ES-I3 (cell line): Measurements from ENCODE around the gene ATP5ME.

Experiments
- H3K36me3 ChIP-seq: 2 replicates; pipeline ENCODE4 v1.6.1; 2013; ENCODE audit warnings: mild to moderate bottlenecking, low read length, control low read depth, moderate library complexity; ENCODE audit not compliant: insufficient read depth
- H3K4me1 ChIP-seq: 2 replicates; pipeline ENCODE4 v1.6.1; 2013; ENCODE audit warnings: mild to moderate bottlenecking, control low read depth, low read length; ENCODE audit not compliant: insufficient read depth
- H3K9ac ChIP-seq: 2 replicates; pipeline ENCODE4 v1.6.1; 2013; ENCODE audit warnings: low read depth, mild to moderate bottlenecking, low read length, moderate library complexity
- H3K9me3 ChIP-seq: 2 replicates; pipeline ENCODE4 v1.6.1; 2013; ENCODE audit warnings: mild to moderate bottlenecking, low read length, moderate library complexity; ENCODE audit not compliant: control insufficient read depth, insufficient read depth

The ATP5ME gene

GRCh38 chr4:661881-662761 lies 12.0 kb downstream of the ATP5ME start:
- no peak overlapping the region for H3K9ac ChIP-seq
- no peaks in the 10 kb centered on the region for H3K4me1 ChIP-seq
- no peaks in the 10 kb centered on the region for H3K36me3 ChIP-seq
- H3K9me3 ChIP-seq: no peaks in the 10 kb centered on the region

- Histone ChIP-seq H3K4me1 (no peaks in the 10 kb centered on the region), H3K9ac (no peak overlapping the region), H3K9me3 (no peaks in the 10 kb centered on the region), H3K36me3 (no peaks in the 10 kb centered on the region)
These were observed 12.8 kb downstream of the ATP5ME start for GRCh38 chr4:661231-661630.

- Histone ChIP-seq H3K9me3 (no peaks in the 10 kb centered on the region), H3K4me1 (no peaks in the 10 kb centered on the region), H3K36me3 (no peaks in the 10 kb centered on the region), H3K9ac (no peak overlapping the region)
These were observed 13.7 kb downstream of the ATP5ME start for GRCh38 chr4:660401-660800.

GRCh38 chr4:659851-660250 lies 14.2 kb downstream of the ATP5ME start:
- no peaks in the 10 kb centered on the region for H3K4me1 ChIP-seq
- no peaks in the 10 kb centered on the region for H3K36me3 ChIP-seq
- no peak overlapping the region for H3K9ac ChIP-seq
- no peaks in the 10 kb centered on the region for H3K9me3 ChIP-seq

GRCh38 chr4:658681-659667 lies 15.1 kb downstream of the ATP5ME start:
- Histone ChIP-seq H3K9ac (no peak overlapping the region), H3K36me3 (no peaks in the 10 kb centered on the region), H3K9me3 (no peaks in the 10 kb centered on the region), H3K4me1 (no peaks in the 10 kb centered on the region)

- no peaks in the 10 kb centered on the region for H3K4me1 ChIP-seq
- no peaks in the 10 kb centered on the region for H3K9me3 ChIP-seq
- H3K9ac ChIP-seq: no peak overlapping the region
- no peaks in the 10 kb centered on the region for H3K36me3 ChIP-seq
These were observed 16.0 kb downstream of the ATP5ME start for GRCh38 chr4:657834-658667.

GRCh38 chr4:657338-657833 lies 16.7 kb downstream of the ATP5ME start:
- no peaks in the 10 kb centered on the region for H3K36me3 ChIP-seq
- H3K9ac ChIP-seq: no peak overlapping the region
- H3K9me3 ChIP-seq: no peaks in the 10 kb centered on the region
- H3K4me1 ChIP-seq: no peaks in the 10 kb centered on the region

- Histone ChIP-seq H3K4me1 (no peaks in the 10 kb centered on the region), H3K9ac (no peak overlapping the region), H3K36me3 (no peaks in the 10 kb centered on the region), H3K9me3 (no peaks in the 10 kb centered on the region)
These were observed 17.4 kb downstream of the ATP5ME start for GRCh38 chr4:656436-657337.

- Histone ChIP-seq H3K9ac (no peak overlapping the region), H3K36me3 (no peaks in the 10 kb centered on the region), H3K4me1 (no peaks in the 10 kb centered on the region), H3K9me3 (no peaks in the 10 kb centered on the region)
These were observed 18.5 kb downstream of the ATP5ME start for GRCh38 chr4:655464-656151.

- Histone ChIP-seq H3K4me1 (no peaks in the 10 kb centered on the region), H3K36me3 (no peaks in the 10 kb centered on the region), H3K9ac (no peak overlapping the region), H3K9me3 (no peaks in the 10 kb centered on the region)
These were observed 19.1 kb downstream of the ATP5ME start for GRCh38 chr4:654871-655463.

- Histone ChIP-seq H3K9me3 (no peaks in the 10 kb centered on the region), H3K4me1 (no peaks in the 10 kb centered on the region), H3K9ac (no peak overlapping the region), H3K36me3 (no peaks in the 10 kb centered on the region)
These were observed 19.6 kb downstream of the ATP5ME start for GRCh38 chr4:654503-654845.

- no peaks in the 10 kb centered on the region for H3K36me3 ChIP-seq
- no peaks in the 10 kb centered on the region; the same call in 1 of the 2 replicates for H3K4me1 ChIP-seq
- H3K9ac ChIP-seq: no peak overlapping the region
- no peaks in the 10 kb centered on the region for H3K9me3 ChIP-seq
These were observed 20.1 kb downstream of the ATP5ME start for GRCh38 chr4:653831-654502.
